H9 (cell line): ENCODE data around the gene GPR157. TPM values are rescaled to one million over a fixed set of nuclear protein-coding genes. Genes with fewer than 3 reads are reported as not detected.

Source experiments
- DNase-seq: peaks from one replicate; pipeline ENCODE4 v3.0.0-alpha.2; 2017
- H2AFZ ChIP-seq: one replicate; pipeline ENCODE4 v1.6.1; 2013; ENCODE audit warnings: mild to moderate bottlenecking, low read length, control low read depth, moderate library complexity
- H2AK5ac ChIP-seq: 2 replicates; pipeline ENCODE4 v1.6.1; 2013; ENCODE audit warnings: low read length, control low read depth, mixed read lengths; ENCODE audit not compliant: insufficient read length
- H2BK120ac ChIP-seq: one replicate; pipeline ENCODE4 v1.6.1; 2013; ENCODE audit warnings: low read depth, mild to moderate bottlenecking, low read length, control low read depth, inconsistent platforms; ENCODE audit not compliant: poor library complexity, severe bottlenecking
- H2BK12ac ChIP-seq: 2 replicates; pipeline ENCODE4 v1.6.1; 2013; ENCODE audit warnings: low read length, control low read depth, mixed read lengths, low read depth; ENCODE audit not compliant: insufficient read length
- H2BK15ac ChIP-seq: 2 replicates; pipeline ENCODE4 v1.6.1; 2013; ENCODE audit warnings: low read depth, low read length, control low read depth
- H2BK20ac ChIP-seq: one replicate; pipeline ENCODE4 v1.6.1; 2013; ENCODE audit warnings: low read depth, mild to moderate bottlenecking, low read length, control low read depth, inconsistent platforms; ENCODE audit not compliant: poor library complexity, severe bottlenecking
- H2BK5ac ChIP-seq: 2 replicates; pipeline ENCODE4 v1.6.1; 2013; ENCODE audit warnings: low read length, control low read depth, mixed read lengths; ENCODE audit not compliant: insufficient read length
- H3K14ac ChIP-seq: 2 replicates; pipeline ENCODE4 v1.6.1; 2013; ENCODE audit warnings: low read length, control low read depth; ENCODE audit not compliant: insufficient read depth
- H3K18ac ChIP-seq: 2 replicates; pipeline ENCODE4 v1.6.1; 2013; ENCODE audit warnings: low read depth, mild to moderate bottlenecking, mixed read lengths, low read length, control low read depth; ENCODE audit not compliant: insufficient read length
- H3K23ac ChIP-seq: 2 replicates; pipeline ENCODE4 v1.6.1; 2013; ENCODE audit warnings: low read length, control low read depth, mixed read lengths, low read depth; ENCODE audit not compliant: insufficient read length
- H3K23me2 ChIP-seq: 2 replicates; pipeline ENCODE4 v1.6.1; 2013; ENCODE audit warnings: low read depth, mild to moderate bottlenecking, mixed read lengths, low read length, control low read depth; ENCODE audit not compliant: insufficient read length, poor library complexity, severe bottlenecking
- H3K27ac ChIP-seq: 2 replicates; pipeline ENCODE4 v1.5.1; 2013; ENCODE audit warnings: low read length, control low read depth, mixed read lengths, low read depth; ENCODE audit not compliant: insufficient read length
- H3K27me3 ChIP-seq: 2 replicates; pipeline ENCODE4 v1.6.1; 2013; ENCODE audit warnings: low read length, control low read depth, inconsistent platforms; ENCODE audit not compliant: insufficient read depth
- H3K4ac ChIP-seq: 2 replicates; pipeline ENCODE4 v1.6.1; 2013; ENCODE audit warnings: low read depth, mild to moderate bottlenecking, control low read depth, inconsistent platforms, low read length, moderate library complexity
- H3K4me1 ChIP-seq: 2 replicates; pipeline ENCODE4 v1.6.1; 2013; ENCODE audit warnings: low read length, control low read depth, inconsistent platforms; ENCODE audit not compliant: insufficient read depth
- H3K4me2 ChIP-seq: 2 replicates; pipeline ENCODE4 v1.6.1; 2013; ENCODE audit warnings: low read length, control low read depth, mixed read lengths; ENCODE audit not compliant: insufficient read length, insufficient read depth
- H3K56ac ChIP-seq: 2 replicates; pipeline ENCODE4 v1.6.1; 2013; ENCODE audit warnings: low read depth, mild to moderate bottlenecking, mixed read lengths, low read length, control low read depth; ENCODE audit not compliant: insufficient read length
- H3K79me1 ChIP-seq: 2 replicates; pipeline ENCODE4 v1.6.1; 2013; ENCODE audit warnings: low read depth, mild to moderate bottlenecking, moderate library complexity, low read length, control low read depth, inconsistent platforms; ENCODE audit not compliant: insufficient read depth, poor library complexity, severe bottlenecking
- H3K79me2 ChIP-seq: 2 replicates; pipeline ENCODE4 v1.6.1; 2013; ENCODE audit warnings: low read length, control low read depth, inconsistent platforms; ENCODE audit not compliant: insufficient read depth
- H3K9ac ChIP-seq: 2 replicates; pipeline ENCODE4 v1.6.1; 2013; ENCODE audit warnings: low read length, control low read depth, mixed read lengths; ENCODE audit not compliant: insufficient read length; ENCODE audit errors: extremely low read depth
- H3K9me3 ChIP-seq: one replicate; pipeline ENCODE4 v1.6.1; 2013; ENCODE audit warnings: low read depth, low read length, inconsistent platforms; ENCODE audit not compliant: control insufficient read depth
- H3T11ph ChIP-seq: one replicate; pipeline ENCODE4 v1.6.1; 2013; ENCODE audit warnings: mild to moderate bottlenecking, low read length, control low read depth, inconsistent platforms
- H4K20me1 ChIP-seq: one replicate; pipeline ENCODE4 v1.6.1; 2013; ENCODE audit not compliant: control insufficient read depth, insufficient read length, insufficient read depth
- H4K5ac ChIP-seq: 2 replicates; pipeline ENCODE4 v1.6.1; 2013; ENCODE audit warnings: low read depth, mild to moderate bottlenecking, mixed read lengths, low read length, control low read depth; ENCODE audit not compliant: insufficient read length
- H4K8ac ChIP-seq: replicated peaks from 2 replicates; pipeline ENCODE4 v1.6.1; 2013; ENCODE audit warnings: low read length, control low read depth, mixed read lengths, low read depth; ENCODE audit not compliant: insufficient read length
- H4K91ac ChIP-seq: 2 replicates; pipeline ENCODE4 v1.6.1; 2013; ENCODE audit warnings: low read depth, mild to moderate bottlenecking, moderate library complexity, mixed read lengths, low read length, control low read depth; ENCODE audit not compliant: insufficient read length
- H3K27ac Mint-ChIP-seq, 3 experiments: 2 replicates in 2 of 3; 3 replicates in 1 of 3; pipeline ENCODE4 v1.8.0; 2020 to 2021; ENCODE audit warnings: mixed read lengths in 3 of 3, mild to moderate bottlenecking in 1 of 3, moderate library complexity in 1 of 3
- H3K27me3 Mint-ChIP-seq: 2 replicates; pipeline ENCODE4 v1.8.0; 2021; ENCODE audit warnings: low read depth, mild to moderate bottlenecking, moderate library complexity, mixed read lengths
- H3K36me3 Mint-ChIP-seq, 3 experiments: 2 replicates in 2 of 3; 3 replicates in 1 of 3; pipeline ENCODE4 v1.8.0; 2020 to 2021; ENCODE audit warnings: low read depth in 3 of 3, mixed read lengths in 3 of 3; ENCODE audit not compliant: insufficient read depth in 1 of 3
- H3K4me1 Mint-ChIP-seq, 2 experiments: 2 replicates each; pipeline ENCODE4 v1.8.0; 2020; ENCODE audit warnings: mixed read lengths in 2 of 2
- H3K4me3 Mint-ChIP-seq, 2 experiments: 2 replicates in 1 of 2; 3 replicates in 1 of 2; pipeline ENCODE4 v1.8.0; 2020 to 2021; ENCODE audit warnings: mild to moderate bottlenecking in 2 of 2, mixed read lengths in 2 of 2, moderate library complexity in 1 of 2
- H3K9me3 Mint-ChIP-seq, 2 experiments: 2 replicates in 1 of 2; 3 replicates in 1 of 2; pipeline ENCODE4 v1.8.0; 2020; ENCODE audit warnings: mild to moderate bottlenecking in 2 of 2, mixed read lengths in 2 of 2, moderate library complexity in 1 of 2
- WGBS: extraction: QIAGEN DNeasy Blood & Tissue Kit; methylation state at CpG from one replicate; pipeline ENCODE4 v1.1.7; 2013; ENCODE audit warnings: missing lambda C conversion rate, low lambda C conversion rate, mixed read lengths; ENCODE audit not compliant: insufficient read length; ENCODE audit errors: extremely low coverage; 5-methylcytosine and 5-hydroxymethylcytosine counted together
- total RNA-seq: library from RNA; stranded (reverse); gene quantifications from 2 replicates; pipeline ENCODE4 v1.2.1, GENCODE V29; 2021
- TF ChIP-seq, protein P1 (sequence below): fragments of 200-600 bp; sonication (generic); conservative IDR thresholded peaks from 3 replicates; pipeline ENCODE4 v1.8.0; 2021; ENCODE audit warnings: antibody characterized with exemption, mild to moderate bottlenecking

Gene GPR157
- total RNA-seq, 1 experiment from 2014 or later, result 3.8 TPM

DNA sequence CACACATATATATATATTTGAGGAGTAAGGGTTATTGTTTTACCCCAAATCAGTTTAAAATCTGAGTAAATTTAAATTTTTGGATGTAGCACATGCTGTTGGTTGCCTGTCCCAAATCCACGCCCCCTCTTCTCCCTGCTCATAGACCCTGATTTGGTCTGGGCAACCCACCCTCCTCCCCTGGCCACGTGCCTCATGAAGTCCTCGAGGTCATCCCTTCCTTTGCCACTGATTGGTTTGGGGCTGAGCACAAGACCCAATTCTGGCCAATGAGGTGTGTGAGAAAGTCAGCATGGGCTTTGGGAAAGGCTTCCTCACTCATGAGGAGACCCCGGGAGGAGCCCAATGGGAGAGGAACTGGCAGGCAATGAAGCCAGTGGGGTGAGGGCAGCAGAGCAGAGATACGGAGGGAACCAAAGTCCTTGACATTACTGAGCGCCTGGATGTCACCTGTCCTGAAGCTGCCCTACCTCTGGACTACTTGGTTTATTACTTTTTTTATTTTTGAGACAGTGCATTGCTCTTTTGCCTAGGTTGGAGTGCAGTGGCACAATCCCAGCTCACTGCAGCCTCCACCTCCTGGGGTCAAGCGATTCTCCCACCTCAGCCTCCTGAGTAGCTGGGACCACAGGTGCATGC is 31.3 kb upstream of the GPR157 start:
- no peak overlapping the region for H3K9ac ChIP-seq
- H3K56ac ChIP-seq, result no peak overlapping the region
- no peak overlapping the region for H2AK5ac ChIP-seq
- Mint-ChIP-seq H3K36me3 (peaks cover 0 to 2% (median 0%) of the 10 kb centered on the region in 3 experiments; a peak in 2 of 7 replicates), H3K4me1 (peaks cover 18 to 33% of the 10 kb centered on the region in 2 experiments), H3K9me3 (no peaks in the 10 kb centered on the region), H3K27me3 (no peaks in the 10 kb centered on the region), H3K4me3 (no peak overlapping the region), H3K27ac (no peak overlapping the region)
- TF ChIP-seq, protein P1, sequence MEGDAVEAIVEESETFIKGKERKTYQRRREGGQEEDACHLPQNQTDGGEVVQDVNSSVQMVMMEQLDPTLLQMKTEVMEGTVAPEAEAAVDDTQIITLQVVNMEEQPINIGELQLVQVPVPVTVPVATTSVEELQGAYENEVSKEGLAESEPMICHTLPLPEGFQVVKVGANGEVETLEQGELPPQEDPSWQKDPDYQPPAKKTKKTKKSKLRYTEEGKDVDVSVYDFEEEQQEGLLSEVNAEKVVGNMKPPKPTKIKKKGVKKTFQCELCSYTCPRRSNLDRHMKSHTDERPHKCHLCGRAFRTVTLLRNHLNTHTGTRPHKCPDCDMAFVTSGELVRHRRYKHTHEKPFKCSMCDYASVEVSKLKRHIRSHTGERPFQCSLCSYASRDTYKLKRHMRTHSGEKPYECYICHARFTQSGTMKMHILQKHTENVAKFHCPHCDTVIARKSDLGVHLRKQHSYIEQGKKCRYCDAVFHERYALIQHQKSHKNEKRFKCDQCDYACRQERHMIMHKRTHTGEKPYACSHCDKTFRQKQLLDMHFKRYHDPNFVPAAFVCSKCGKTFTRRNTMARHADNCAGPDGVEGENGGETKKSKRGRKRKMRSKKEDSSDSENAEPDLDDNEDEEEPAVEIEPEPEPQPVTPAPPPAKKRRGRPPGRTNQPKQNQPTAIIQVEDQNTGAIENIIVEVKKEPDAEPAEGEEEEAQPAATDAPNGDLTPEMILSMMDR, result no peak
- peaks cover 1% of the 10 kb centered on the region for H3K79me1 ChIP-seq
- no peak overlapping the region for H2BK12ac ChIP-seq
- no peak overlapping the region for H3K4me2 ChIP-seq
- no peak overlapping the region for H4K5ac ChIP-seq
- H2BK120ac ChIP-seq, result no peak overlapping the region
- H3K27me3 ChIP-seq, result no peaks in the 10 kb centered on the region
- H3K23me2 ChIP-seq, result no peaks in the 10 kb centered on the region
- H3K27ac ChIP-seq, result no peak overlapping the region
- H2BK5ac ChIP-seq, result no peak overlapping the region
- H3K18ac ChIP-seq, result no peak overlapping the region
- H3T11ph ChIP-seq, result no peak overlapping the region
- no peaks in the 10 kb centered on the region for H3K4me1 ChIP-seq
- H3K14ac ChIP-seq, result no peak overlapping the region
- H4K8ac ChIP-seq, result no peak overlapping the region
- no peak overlapping the region for H4K91ac ChIP-seq
- DNase-seq, result no peak
- H3K79me2 ChIP-seq, result no peaks in the 10 kb centered on the region
- H3K23ac ChIP-seq, result no peak overlapping the region
- no peak overlapping the region for H2BK15ac ChIP-seq
- H3K4ac ChIP-seq, result no peak overlapping the region
- H4K20me1 ChIP-seq, result no peaks in the 10 kb centered on the region
- H2AFZ ChIP-seq, result no peak overlapping the region
- no CpG with 5 or more reads among the region's 7 CpGs for WGBS
- H2BK20ac ChIP-seq, result no peak overlapping the region
- no peaks in the 10 kb centered on the region for H3K9me3 ChIP-seq
